NCI-H526 treated with DMSO at 0.1 percent for 48 hours (cell line): Measurements from ENCODE around the gene SGSM2.
A peak's percentile ranks its signal among the peaks of the same experiment; 100 is the strongest.

ENCODE experiments used
- DNase-seq: peaks from one replicate; lab custom pipeline; 2025; lab: John Stamatoyannopoulos, UW

Gene SGSM2

DNA sequence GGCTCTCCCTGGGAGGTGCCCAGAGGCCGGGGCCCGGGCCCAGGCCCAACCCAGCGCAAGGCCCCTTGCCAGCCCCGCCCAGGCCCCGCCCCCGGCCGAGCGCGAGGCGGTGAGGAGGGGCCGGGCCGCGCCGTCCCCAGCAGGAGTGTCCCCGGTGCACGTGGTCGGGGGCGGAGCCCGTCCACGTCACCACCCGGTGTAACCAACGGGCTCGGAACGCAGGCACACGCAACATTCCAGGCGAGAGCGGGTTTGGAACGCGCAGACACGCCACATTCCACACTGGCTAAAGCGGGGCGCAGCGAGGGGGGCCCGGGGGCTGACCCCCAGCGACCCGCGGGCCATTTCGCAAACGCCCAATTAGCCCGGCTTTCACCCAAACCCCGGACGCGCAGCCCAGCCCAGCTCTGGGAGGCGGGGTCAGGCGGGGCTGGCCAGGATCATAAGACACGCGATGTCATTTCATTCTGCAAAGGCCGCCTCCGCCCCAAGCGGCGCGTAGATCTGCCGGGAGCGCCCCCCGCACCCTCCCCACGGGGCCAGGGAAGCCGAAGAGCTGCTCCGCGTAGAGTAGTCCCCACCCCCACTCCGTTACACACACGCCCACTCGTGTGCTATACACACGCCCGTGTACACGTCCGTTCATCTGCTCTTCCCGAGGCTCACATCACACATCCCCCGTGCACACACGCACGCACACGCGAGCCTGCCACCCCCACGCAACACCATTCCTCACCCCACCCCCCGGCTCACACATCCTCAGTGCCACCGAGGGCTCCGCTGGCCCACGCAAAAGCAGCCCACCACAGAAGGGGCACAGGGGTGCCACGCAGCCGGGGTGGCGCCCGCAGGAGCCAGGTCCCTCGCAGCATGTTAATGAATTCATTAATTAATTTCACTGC, 62.5 kb downstream of the SGSM2 start:
- peak; percentile 75 for DNase-seq

- no peak for DNase-seq
Observed at GRCh38 chr17:2400474-2400866, 63.2 kb downstream of the SGSM2 start.

DNA sequence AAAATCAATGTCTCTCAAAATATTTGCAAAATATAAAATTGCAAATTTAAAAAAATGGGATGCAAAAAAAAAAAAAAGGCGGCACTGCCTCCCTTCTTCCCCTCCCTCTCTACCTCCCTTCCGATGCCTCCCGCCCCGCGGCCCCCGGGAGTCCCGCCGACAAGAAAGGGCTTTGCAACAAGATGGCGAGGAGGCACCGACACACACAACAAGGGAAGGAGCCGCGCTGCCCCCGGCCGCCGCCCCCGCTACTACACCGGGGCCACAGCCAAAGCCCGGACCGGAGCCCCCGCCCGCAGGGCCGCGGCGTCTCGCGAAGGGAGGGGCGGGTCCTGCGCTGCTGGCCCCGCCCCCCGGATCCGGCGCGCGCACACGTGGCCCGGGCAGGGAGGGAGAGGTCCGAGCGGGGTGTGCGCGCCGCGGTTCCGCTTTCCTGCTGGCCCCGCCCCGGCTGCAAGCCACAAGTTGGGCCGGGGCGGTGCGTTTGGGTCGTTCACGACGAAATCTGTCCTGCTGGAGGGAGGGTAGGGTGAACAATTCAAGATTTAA, 63.6 kb downstream of the SGSM2 start, which contains the start of gene MNT:
Gene MNT, minus strand, starts transcription at position 184 of the 549 bp plus-strand sequence. CDS start 348 bp downstream, outside the sequence.
- peak; percentile 81 for DNase-seq

- DNase-seq, result peak; percentile 88
Observed at GRCh38 chr17:2401426-2402221, 64.3 kb downstream of the SGSM2 start.

DNA sequence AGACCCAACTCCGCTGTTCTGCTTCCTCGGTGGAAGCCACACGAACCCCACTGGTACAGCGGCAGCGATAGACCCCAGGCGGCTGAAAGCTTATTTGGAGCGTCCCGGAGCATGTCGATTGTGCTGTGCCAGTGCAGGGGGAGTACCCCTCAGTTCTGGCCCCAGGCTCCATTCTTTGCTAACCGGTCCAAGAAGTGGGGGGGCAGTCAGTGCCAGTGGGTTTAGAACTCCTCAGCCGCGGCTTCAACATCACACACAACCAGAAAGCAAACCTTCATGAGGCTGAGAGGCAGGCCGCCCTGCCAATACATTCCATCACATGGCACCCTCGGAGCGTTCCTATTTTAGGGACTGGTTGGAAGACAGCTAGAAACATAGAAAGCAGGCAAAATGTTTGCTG, 65.2 kb downstream of the SGSM2 start:
- no peak for DNase-seq

DNA sequence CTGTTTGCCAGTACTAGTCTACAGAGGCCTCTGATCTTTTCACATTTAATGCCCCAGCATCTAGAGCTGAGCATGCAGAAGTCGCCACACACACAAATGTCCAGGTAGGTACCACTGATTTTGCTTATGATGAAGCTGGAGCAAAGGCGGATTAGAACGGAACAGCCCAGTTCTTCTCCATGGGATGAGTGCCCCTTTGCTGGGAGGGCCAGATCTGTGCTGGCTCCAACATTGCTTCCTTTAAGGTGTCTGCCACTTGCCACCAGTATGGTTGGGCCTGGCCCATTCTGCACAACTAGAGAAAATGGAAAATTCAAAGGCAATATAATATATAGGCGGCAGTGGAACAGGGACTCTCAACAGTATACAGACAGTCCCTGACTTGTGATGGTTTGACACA, 65.7 kb downstream of the SGSM2 start:
- no peak for DNase-seq

- no peak for DNase-seq
Observed at GRCh38 chr17:2405247-2405926, 68.1 kb downstream of the SGSM2 start.

- no peak for DNase-seq
Observed at GRCh38 chr17:2406271-2406902, 69.1 kb downstream of the SGSM2 start.

DNA sequence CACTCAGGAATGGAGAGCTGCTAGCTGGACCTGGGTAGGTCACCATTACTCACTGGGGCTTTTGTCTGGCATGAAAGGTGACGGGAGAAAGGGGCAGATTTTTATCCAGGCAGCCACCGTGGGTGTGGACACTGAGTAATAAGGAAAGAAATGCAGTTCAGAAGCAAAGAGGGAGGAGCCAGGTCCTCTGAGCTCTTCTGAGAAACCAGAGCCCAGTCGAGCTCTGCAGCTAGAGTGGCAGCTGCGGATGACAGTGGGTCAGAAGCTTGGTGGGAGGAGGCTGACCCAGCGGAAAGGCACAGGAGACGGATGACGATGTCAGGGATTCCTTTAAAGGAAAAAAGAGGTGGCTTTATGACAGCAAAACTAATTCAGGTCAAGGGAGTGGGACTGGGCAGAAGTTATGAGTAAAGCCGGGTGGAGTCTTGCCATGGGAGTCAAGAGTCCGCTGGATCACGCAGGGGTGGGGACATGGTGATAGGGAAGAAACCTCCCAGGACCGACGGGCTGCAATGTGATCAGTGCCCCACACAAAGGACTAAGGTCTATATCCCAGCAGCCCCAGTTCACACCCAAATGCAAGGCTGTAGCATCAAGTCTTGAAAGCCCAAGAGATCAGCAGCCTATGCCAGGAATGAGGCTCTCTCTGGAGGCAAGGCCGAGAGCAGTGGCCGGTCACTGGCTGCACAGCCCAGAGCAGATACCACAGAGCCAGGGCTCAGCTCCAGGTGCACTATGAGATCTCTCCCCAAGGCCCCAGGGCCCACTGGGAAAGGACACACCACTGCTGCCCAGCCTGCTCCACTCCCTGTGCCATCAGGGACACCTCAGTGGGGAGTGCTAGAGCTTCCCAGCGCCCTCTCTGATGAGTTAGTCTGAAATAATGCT, 69.8 kb downstream of the SGSM2 start:
- no peak for DNase-seq

- no peak for DNase-seq
Observed at GRCh38 chr17:2410951-2411350, 73.7 kb downstream of the SGSM2 start.

- DNase-seq, result no peak
Observed at GRCh38 chr17:2412561-2413021, 75.3 kb downstream of the SGSM2 start.

- DNase-seq, result no peak
Observed at GRCh38 chr17:2414446-2415064, 77.3 kb downstream of the SGSM2 start.

- DNase-seq, result no peak
Observed at GRCh38 chr17:2415081-2415480, 77.8 kb downstream of the SGSM2 start.

- DNase-seq, result peak; percentile 31
Observed at GRCh38 chr17:2416010-2416734, 78.9 kb downstream of the SGSM2 start.

- DNase-seq, result no peak
Observed at GRCh38 chr17:2418572-2418971, 81.3 kb downstream of the SGSM2 start.

GRCh38 chr17:2419486-2419885, 82.2 kb downstream of the SGSM2 start:
- no peak for DNase-seq

DNA sequence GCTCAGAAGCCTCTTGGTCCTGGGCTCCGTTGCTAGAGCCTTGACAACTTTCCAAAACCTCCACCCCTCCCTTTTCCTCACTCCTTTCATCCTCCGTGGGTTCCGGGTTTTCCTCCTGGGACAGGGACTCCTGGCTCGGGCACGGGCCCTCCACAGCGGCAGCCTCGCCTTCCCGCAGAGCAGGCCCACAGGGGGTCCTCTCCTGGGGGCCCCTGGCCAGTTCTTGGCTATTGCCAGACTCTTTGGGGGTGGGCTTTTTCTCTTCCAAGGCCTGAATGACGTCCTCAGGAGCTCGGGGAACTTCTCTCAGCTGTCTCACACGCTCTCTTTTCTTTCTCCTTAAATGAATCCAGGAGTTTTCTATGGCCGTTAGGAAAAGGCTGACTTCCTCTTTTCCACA, 82.9 kb downstream of the SGSM2 start:
- DNase-seq, result no peak

- DNase-seq, result no peak
Observed at GRCh38 chr17:2421315-2422147, 84.2 kb downstream of the SGSM2 start.
